Measurements from ENCODE around the gene CARD9.

GRCh38 chr9:136399176-136400037, 25.9 kb upstream of the CARD9 start:
- TF ChIP-seq, protein P1, sequence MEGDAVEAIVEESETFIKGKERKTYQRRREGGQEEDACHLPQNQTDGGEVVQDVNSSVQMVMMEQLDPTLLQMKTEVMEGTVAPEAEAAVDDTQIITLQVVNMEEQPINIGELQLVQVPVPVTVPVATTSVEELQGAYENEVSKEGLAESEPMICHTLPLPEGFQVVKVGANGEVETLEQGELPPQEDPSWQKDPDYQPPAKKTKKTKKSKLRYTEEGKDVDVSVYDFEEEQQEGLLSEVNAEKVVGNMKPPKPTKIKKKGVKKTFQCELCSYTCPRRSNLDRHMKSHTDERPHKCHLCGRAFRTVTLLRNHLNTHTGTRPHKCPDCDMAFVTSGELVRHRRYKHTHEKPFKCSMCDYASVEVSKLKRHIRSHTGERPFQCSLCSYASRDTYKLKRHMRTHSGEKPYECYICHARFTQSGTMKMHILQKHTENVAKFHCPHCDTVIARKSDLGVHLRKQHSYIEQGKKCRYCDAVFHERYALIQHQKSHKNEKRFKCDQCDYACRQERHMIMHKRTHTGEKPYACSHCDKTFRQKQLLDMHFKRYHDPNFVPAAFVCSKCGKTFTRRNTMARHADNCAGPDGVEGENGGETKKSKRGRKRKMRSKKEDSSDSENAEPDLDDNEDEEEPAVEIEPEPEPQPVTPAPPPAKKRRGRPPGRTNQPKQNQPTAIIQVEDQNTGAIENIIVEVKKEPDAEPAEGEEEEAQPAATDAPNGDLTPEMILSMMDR (IDR thresholded peaks at IDR 0.05): no peak
- no peak for TF ChIP-seq POLR2A (IDR thresholded peaks at IDR 0.05)
